HepG2 (cell line): ENCODE measurements around the gene NGLY1.

Experiments
- BHLHE40 ChIP-seq: IDR thresholded peaks from 2 replicates; pipeline ENCODE4 v1.6.1; 2011; ENCODE audit warnings: low read length, improper control_type of control experiment
- EZH2 ChIP-seq: conservative IDR thresholded peaks from 2 replicates; pipeline ENCODE4 v1.6.1; 2012; ENCODE audit warnings: mild to moderate bottlenecking, low read depth, low read length, moderate library complexity
- FOXP1 ChIP-seq, 2 experiments: fragments of 450-650 bp in 1 of 2; IDR thresholded peaks; 2 replicates each; pipeline ENCODE4 v1.6.1; 2017 to 2018; ENCODE audit warnings: antibody characterized with exemption in 1 of 2
- JUN ChIP-seq: sonication (generic); formaldehyde crosslinking; IDR thresholded peaks from 2 replicates; pipeline ENCODE4 v1.4.0; 2020; ENCODE audit warnings: mild to moderate bottlenecking, missing genetic modification reagents
- ZMYM2 ChIP-seq: sonication (generic); formaldehyde crosslinking; IDR thresholded peaks from 2 replicates; pipeline ENCODE4 v1.8.0; 2022; ENCODE audit warnings: mild to moderate bottlenecking, missing genetic modification reagents
- ZSCAN20 ChIP-seq: sonication (generic); formaldehyde crosslinking; IDR thresholded peaks from 2 replicates; pipeline ENCODE4 v1.4.0; 2020; ENCODE audit warnings: missing genetic modification reagents, mild to moderate bottlenecking, borderline replicate concordance
- TF ChIP-seq, protein P1 (sequence below): IDR thresholded peaks from 2 replicates; pipeline ENCODE4 v1.6.1; 2012; ENCODE audit warnings: inconsistent platforms
- TF ChIP-seq, protein P2 (sequence below), 2 experiments: IDR thresholded peaks; 2 replicates each; pipeline ENCODE4 v1.6.1; 2011 to 2012; ENCODE audit warnings: low read length in 2 of 2, borderline replicate concordance in 1 of 2, low read depth in 1 of 2, mild to moderate bottlenecking in 1 of 2, moderate library complexity in 1 of 2
- TF ChIP-seq, protein P3 (sequence below): sonication (generic); formaldehyde crosslinking; IDR thresholded peaks from 2 replicates; pipeline ENCODE4 v1.5.0; 2020; ENCODE audit warnings: mild to moderate bottlenecking, missing genetic modification reagents, moderate library complexity

DNA sequence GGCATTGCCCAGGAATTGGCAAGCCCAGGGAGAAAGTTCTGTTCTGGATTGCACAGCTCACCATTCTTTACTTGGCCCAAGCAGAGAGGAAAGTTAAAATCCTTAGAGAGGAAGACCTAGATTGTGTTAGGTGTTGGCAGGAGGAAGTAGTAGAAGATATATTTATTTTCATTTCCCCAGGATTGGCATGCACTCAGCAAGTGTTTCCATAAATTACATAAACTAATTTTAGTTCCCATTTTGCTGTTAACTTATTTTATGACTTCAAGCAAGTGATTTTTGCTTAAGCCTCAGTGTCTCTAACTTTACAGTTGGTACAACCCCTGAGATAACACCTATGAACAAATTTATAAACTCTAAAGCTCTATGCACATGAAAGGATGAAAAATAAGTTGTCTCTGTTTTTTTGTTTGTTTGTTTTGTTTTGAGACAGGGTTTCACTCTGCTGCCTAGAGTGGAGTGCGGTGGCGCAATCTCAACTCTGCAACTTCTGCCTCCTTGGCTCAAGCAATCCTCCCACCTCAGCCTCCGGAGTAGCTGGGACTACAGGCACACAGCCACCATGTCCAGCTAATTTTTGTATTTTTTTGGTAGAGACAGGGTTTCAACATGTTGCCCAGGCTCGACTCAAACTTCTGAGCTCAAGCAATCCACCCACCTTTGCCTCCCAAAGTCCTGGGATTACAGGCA is 87.4 kb downstream of the NGLY1 start:
- no peak for TF ChIP-seq FOXP1 (IDR thresholded peaks at IDR 0.05)
- TF ChIP-seq FOXP1 (CRISPR knock-in tag; IDR thresholded peaks at IDR 0.05), result no peak
- TF ChIP-seq, protein P1, sequence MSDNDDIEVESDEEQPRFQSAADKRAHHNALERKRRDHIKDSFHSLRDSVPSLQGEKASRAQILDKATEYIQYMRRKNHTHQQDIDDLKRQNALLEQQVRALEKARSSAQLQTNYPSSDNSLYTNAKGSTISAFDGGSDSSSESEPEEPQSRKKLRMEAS, result no peak
- TF ChIP-seq ZMYM2 (CRISPR knock-in tag), result no peak
- TF ChIP-seq JUN, result no peak
- TF ChIP-seq, protein P2, sequence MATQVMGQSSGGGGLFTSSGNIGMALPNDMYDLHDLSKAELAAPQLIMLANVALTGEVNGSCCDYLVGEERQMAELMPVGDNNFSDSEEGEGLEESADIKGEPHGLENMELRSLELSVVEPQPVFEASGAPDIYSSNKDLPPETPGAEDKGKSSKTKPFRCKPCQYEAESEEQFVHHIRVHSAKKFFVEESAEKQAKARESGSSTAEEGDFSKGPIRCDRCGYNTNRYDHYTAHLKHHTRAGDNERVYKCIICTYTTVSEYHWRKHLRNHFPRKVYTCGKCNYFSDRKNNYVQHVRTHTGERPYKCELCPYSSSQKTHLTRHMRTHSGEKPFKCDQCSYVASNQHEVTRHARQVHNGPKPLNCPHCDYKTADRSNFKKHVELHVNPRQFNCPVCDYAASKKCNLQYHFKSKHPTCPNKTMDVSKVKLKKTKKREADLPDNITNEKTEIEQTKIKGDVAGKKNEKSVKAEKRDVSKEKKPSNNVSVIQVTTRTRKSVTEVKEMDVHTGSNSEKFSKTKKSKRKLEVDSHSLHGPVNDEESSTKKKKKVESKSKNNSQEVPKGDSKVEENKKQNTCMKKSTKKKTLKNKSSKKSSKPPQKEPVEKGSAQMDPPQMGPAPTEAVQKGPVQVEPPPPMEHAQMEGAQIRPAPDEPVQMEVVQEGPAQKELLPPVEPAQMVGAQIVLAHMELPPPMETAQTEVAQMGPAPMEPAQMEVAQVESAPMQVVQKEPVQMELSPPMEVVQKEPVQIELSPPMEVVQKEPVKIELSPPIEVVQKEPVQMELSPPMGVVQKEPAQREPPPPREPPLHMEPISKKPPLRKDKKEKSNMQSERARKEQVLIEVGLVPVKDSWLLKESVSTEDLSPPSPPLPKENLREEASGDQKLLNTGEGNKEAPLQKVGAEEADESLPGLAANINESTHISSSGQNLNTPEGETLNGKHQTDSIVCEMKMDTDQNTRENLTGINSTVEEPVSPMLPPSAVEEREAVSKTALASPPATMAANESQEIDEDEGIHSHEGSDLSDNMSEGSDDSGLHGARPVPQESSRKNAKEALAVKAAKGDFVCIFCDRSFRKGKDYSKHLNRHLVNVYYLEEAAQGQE (IDR thresholded peaks at IDR 0.05; ENCODE audit: borderline replicate concordance in 1 of 2, low read depth in 1 of 2, low read length in 2 of 2), result no peak
- TF ChIP-seq ZSCAN20 (CRISPR knock-in tag), result no peak
- TF ChIP-seq EZH2, result no peak
- no peak for TF ChIP-seq BHLHE40
- TF ChIP-seq, protein P3, sequence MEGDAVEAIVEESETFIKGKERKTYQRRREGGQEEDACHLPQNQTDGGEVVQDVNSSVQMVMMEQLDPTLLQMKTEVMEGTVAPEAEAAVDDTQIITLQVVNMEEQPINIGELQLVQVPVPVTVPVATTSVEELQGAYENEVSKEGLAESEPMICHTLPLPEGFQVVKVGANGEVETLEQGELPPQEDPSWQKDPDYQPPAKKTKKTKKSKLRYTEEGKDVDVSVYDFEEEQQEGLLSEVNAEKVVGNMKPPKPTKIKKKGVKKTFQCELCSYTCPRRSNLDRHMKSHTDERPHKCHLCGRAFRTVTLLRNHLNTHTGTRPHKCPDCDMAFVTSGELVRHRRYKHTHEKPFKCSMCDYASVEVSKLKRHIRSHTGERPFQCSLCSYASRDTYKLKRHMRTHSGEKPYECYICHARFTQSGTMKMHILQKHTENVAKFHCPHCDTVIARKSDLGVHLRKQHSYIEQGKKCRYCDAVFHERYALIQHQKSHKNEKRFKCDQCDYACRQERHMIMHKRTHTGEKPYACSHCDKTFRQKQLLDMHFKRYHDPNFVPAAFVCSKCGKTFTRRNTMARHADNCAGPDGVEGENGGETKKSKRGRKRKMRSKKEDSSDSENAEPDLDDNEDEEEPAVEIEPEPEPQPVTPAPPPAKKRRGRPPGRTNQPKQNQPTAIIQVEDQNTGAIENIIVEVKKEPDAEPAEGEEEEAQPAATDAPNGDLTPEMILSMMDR (CRISPR knock-in tag), result no peak
